Naive thymus-derived CD8-positive, alpha-beta T cell (primary cell): Measurements from ENCODE around the gene GRIK4. TPM values are rescaled to one million over a fixed set of nuclear protein-coding genes. Genes with fewer than 3 reads are reported as not detected.

Experiments
- ATAC-seq, 2 donors: fragments of 150-1000 bp; cut with Tn5 transposase in 1 of 2; sonication (Bioruptor Pico), chemical (Tn5 transposase) in 1 of 2; 1 replicate in 1 of 2; 2 replicates in 1 of 2; pipeline ENCODE4 v1.10.0; 2021; ENCODE audit warnings: mild to moderate bottlenecking in 2 of 2, moderate library complexity in 2 of 2
- POLR2A ChIA-PET: fragments of 350-600 bp; sonication (Branson Sonifier 250); formaldehyde crosslinking; loops from one replicate; lab custom pipeline; 2021; ENCODE audit warnings: antibody characterized with exemption; lab: Charles Lee
- DNase-seq, 10 donors: peaks; one replicate each; pipeline versions ENCODE4 v3.0.0 to v3.0.0-alpha.2; 2020 to 2022
- H3K27ac Mint-ChIP-seq, 10 donors: one replicate each; pipeline ENCODE4 v1.8.0; 2020 to 2022; ENCODE audit warnings: mild to moderate bottlenecking in 10 of 10, mixed read lengths in 10 of 10, moderate library complexity in 4 of 10, inconsistent platforms in 1 of 10
- H3K27me3 Mint-ChIP-seq, 5 donors: one replicate each; pipeline ENCODE4 v1.8.0; 2021 to 2022; ENCODE audit warnings: mixed read lengths in 5 of 5
- H3K36me3 Mint-ChIP-seq, 3 donors: one replicate each; pipeline ENCODE4 v1.8.0; 2020 to 2022; ENCODE audit warnings: mixed read lengths in 3 of 3, mild to moderate bottlenecking in 2 of 3, inconsistent platforms in 1 of 3
- H3K4me1 Mint-ChIP-seq, 4 donors: one replicate each; pipeline ENCODE4 v1.8.0; 2021 to 2022; ENCODE audit warnings: mixed read lengths in 4 of 4
- H3K4me3 Mint-ChIP-seq, 10 donors: one replicate each; pipeline ENCODE4 v1.8.0; 2020 to 2022; ENCODE audit warnings: mild to moderate bottlenecking in 10 of 10, mixed read lengths in 10 of 10, moderate library complexity in 6 of 10, inconsistent platforms in 1 of 10
- H3K9me3 Mint-ChIP-seq, 9 donors: one replicate each; pipeline ENCODE4 v1.8.0; 2020 to 2022; ENCODE audit warnings: mixed read lengths in 9 of 9, mild to moderate bottlenecking in 3 of 9, inconsistent platforms in 1 of 9, moderate library complexity in 1 of 9
- polyA plus RNA-seq, 3 donors: library from polyadenylated mRNA; unstranded; fragments of 300-500 nt; fragmentation: Illumina TruSeq; gene quantifications; one replicate each; pipeline ENCODE4 v1.2.3, GENCODE V29; 2021
- total RNA-seq, 8 experiments: library from RNA in 2 of 8; stranded (reverse) in 2 of 8; gene quantifications; one replicate each; pipeline ENCODE4 v1.2.3 and lab custom pipeline; 2021 to 2026

The GRIK4 gene
- total and polyA plus RNA-seq, 5 experiments from 2014 or later: not detected

DNA sequence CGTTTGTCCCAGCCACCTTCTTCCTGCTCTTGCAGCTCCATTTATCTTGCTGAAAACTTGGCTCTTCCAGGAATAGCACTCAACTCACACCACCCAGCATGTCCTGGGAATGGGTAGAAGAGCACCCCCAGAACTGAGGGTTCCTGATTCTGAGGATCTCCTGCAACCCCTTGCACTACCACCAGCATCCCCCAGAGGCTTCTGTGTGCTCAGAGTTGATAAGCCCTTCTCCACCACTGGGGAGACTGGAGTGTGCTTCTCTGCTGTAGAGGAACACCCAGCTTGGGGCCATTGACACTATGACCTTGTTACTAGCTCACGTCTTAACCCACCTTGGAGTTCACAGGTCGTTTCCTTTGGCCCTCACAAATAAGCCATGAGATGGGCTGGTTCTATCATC lies 121.0 kb downstream of the GRIK4 start:
- Mint-ChIP-seq H3K27me3 (peaks cover 0 to 17% (median 7%) of the 10 kb centered on the region in 5 donors), H3K4me1 (no peaks in the 10 kb centered on the region), H3K27ac (no peak overlapping the region), H3K36me3 (no peaks in the 10 kb centered on the region), H3K9me3 (no peaks in the 10 kb centered on the region), H3K4me3 (no peak overlapping the region)
- POLR2A ChIA-PET: no interaction called here
- no peak for DNase-seq
- ATAC-seq: no peak

- Mint-ChIP-seq H3K27me3 (peaks cover 0 to 17% (median 7%) of the 10 kb centered on the region in 5 donors), H3K9me3 (no peaks in the 10 kb centered on the region), H3K36me3 (no peaks in the 10 kb centered on the region), H3K4me3 (no peak overlapping the region), H3K4me1 (no peaks in the 10 kb centered on the region), H3K27ac (no peak overlapping the region)
- POLR2A ChIA-PET: no interaction called here
- no peak for DNase-seq
- no peak for ATAC-seq
These were observed 122.3 kb downstream of the GRIK4 start for GRCh38 chr11:120633616-120634393.

- H3K36me3 Mint-ChIP-seq: no peaks in the 10 kb centered on the region
- no peaks in the 10 kb centered on the region for H3K4me1 Mint-ChIP-seq
- H3K27ac Mint-ChIP-seq: no peak overlapping the region
- no peak overlapping the region for H3K4me3 Mint-ChIP-seq
- POLR2A ChIA-PET: no interaction called here
- no peak for ATAC-seq
- no peaks in the 10 kb centered on the region for H3K9me3 Mint-ChIP-seq
- DNase-seq: no peak
- peaks cover 5 to 21% (median 8%) of the 10 kb centered on the region in 5 donors for H3K27me3 Mint-ChIP-seq
These were observed 123.2 kb downstream of the GRIK4 start for GRCh38 chr11:120634706-120635105.

GRCh38 chr11:120635136-120635810 lies 123.7 kb downstream of the GRIK4 start:
- ATAC-seq (no peak), DNase-seq (no peak)
- H3K4me3 Mint-ChIP-seq: no peak overlapping the region
- peaks cover 8 to 22% (median 9%) of the 10 kb centered on the region in 5 donors for H3K27me3 Mint-ChIP-seq
- no peaks in the 10 kb centered on the region for H3K4me1 Mint-ChIP-seq
- no peak overlapping the region for H3K27ac Mint-ChIP-seq
- POLR2A ChIA-PET: no interaction called here
- H3K36me3 Mint-ChIP-seq: no peaks in the 10 kb centered on the region
- no peaks in the 10 kb centered on the region for H3K9me3 Mint-ChIP-seq

DNA sequence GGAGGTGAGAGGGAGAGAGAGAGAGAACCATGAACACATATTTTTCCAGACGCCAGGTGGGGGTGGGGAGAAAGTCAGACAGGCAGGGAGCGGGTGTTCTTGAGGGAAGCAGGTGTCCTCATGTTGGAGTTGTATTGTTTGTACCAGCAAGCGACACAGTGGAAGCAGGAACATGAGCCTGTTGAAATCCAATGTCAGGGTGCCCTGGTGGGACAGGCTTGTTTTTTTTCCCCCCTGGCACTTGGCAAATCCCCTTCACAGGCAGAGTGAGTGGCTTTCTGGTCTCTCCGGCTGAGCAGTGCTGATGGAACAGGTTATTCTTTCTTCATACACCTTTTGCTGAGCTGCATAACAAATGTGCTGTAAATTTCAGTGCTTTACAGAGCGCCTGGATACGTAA lies 125.6 kb downstream of the GRIK4 start:
- Mint-ChIP-seq H3K36me3 (no peaks in the 10 kb centered on the region), H3K9me3 (no peaks in the 10 kb centered on the region), H3K27ac (no peak overlapping the region), H3K27me3 (peaks cover 8 to 25% (median 15%) of the 10 kb centered on the region in 5 donors), H3K4me3 (no peak overlapping the region), H3K4me1 (no peaks in the 10 kb centered on the region)
- DNase-seq (no peak), ATAC-seq (no peak)
- POLR2A ChIA-PET: no interaction called here

- H3K27me3 Mint-ChIP-seq: peaks cover 10 to 37% (median 23%) of the 10 kb centered on the region in 5 donors
- H3K4me3 Mint-ChIP-seq: no peak overlapping the region
- DNase-seq (no peak), ATAC-seq (no peak)
- no peaks in the 10 kb centered on the region for H3K9me3 Mint-ChIP-seq
- POLR2A ChIA-PET: no interaction called here
- H3K27ac Mint-ChIP-seq: no peak overlapping the region
- no peaks in the 10 kb centered on the region for H3K36me3 Mint-ChIP-seq
- no peaks in the 10 kb centered on the region for H3K4me1 Mint-ChIP-seq
These were observed 130.8 kb downstream of the GRIK4 start for GRCh38 chr11:120642196-120642894.

- Mint-ChIP-seq H3K27ac (no peak overlapping the region), H3K4me1 (no peaks in the 10 kb centered on the region), H3K36me3 (no peaks in the 10 kb centered on the region), H3K4me3 (no peak overlapping the region), H3K9me3 (no peaks in the 10 kb centered on the region), H3K27me3 (peaks cover 10 to 37% (median 23%) of the 10 kb centered on the region in 5 donors)
- DNase-seq (no peak), ATAC-seq (no peak)
- POLR2A ChIA-PET: no interaction called here
These were observed 131.7 kb downstream of the GRIK4 start for GRCh38 chr11:120643284-120643683.

- no peak for ATAC-seq
- Mint-ChIP-seq H3K4me1 (no peaks in the 10 kb centered on the region), H3K9me3 (peaks cover 0 to 1% (median 0%) of the 10 kb centered on the region in 9 donors), H3K27me3 (peaks cover 10 to 37% (median 22%) of the 10 kb centered on the region in 5 donors), H3K4me3 (no peak overlapping the region), H3K36me3 (no peaks in the 10 kb centered on the region), H3K27ac (no peak overlapping the region)
- POLR2A ChIA-PET: no interaction called here
- DNase-seq: no peak
These were observed 134.1 kb downstream of the GRIK4 start for GRCh38 chr11:120645639-120646038.

DNA sequence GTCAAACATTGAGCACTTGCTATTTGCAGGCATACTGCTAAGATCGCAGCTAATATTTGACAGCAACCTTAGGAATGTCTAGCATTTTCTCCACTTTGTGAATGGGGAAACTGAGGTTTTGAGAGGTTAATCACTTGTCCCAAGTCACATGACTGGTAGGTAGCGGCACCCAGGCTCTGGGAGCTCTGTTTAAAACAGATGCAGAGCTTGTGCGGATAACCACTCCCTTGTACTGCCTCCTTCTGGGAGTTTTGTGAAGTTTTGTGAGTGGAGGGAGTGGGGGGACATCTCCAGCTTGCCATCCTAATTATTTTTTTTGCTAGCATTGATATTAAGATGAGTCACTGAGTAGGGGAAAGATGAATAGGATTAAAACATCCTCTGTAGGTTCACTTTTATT lies 134.7 kb downstream of the GRIK4 start:
- ATAC-seq (no peak), DNase-seq (no peak)
- Mint-ChIP-seq H3K27ac (no peak overlapping the region), H3K4me3 (no peak overlapping the region), H3K9me3 (peaks cover 0 to 1% (median 0%) of the 10 kb centered on the region in 9 donors), H3K36me3 (no peaks in the 10 kb centered on the region), H3K27me3 (peaks cover 10 to 37% (median 25%) of the 10 kb centered on the region in 5 donors), H3K4me1 (no peaks in the 10 kb centered on the region)
- POLR2A ChIA-PET: no interaction called here

DNA sequence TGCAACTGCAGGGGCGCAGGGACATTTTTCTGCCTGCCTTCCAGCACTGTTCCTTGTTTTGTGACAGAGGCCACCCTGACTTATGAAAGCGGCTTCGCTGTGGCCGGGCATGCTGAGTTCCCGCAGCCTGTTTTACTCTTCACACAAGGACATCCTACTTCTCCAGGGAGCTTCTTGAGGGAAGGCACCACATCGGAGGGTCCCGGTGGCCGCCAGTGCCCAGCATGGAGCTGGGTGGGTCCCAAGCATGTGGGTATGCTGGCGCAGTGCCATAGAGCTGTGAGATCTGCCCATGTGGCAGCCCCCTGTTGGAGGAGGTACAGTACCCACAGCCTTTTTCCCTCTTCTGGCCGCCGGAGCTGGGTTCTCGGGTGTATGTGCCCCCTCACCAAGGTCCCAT lies 136.1 kb downstream of the GRIK4 start:
- H3K4me1 Mint-ChIP-seq: no peaks in the 10 kb centered on the region
- peaks cover 6 to 24% (median 16%) of the 10 kb centered on the region in 5 donors for H3K27me3 Mint-ChIP-seq
- POLR2A ChIA-PET: no interaction called here
- H3K4me3 Mint-ChIP-seq: no peak overlapping the region
- ATAC-seq (no peak), DNase-seq (no peak)
- no peak overlapping the region for H3K27ac Mint-ChIP-seq
- no peaks in the 10 kb centered on the region for H3K36me3 Mint-ChIP-seq
- H3K9me3 Mint-ChIP-seq: peaks cover 0 to 1% (median 0%) of the 10 kb centered on the region in 9 donors

DNA sequence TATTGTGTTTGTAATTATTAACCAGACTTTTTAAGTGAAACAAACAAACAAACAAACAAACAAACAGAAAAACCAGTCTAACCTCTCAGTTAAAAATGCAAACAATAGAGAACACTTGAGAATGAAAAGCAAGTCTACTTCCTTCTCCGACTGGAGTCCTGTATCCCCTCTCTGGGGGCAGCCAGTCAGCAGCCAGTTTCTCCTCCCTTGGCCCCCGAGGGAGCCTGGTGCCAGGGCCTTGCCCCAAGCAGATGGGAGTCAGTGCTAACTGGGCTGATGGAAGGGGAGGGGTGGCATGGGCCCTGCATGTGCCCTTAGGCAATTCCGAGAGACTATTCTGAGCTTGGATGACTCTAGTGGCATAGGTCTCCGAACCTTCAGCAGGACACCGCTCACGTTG lies 137.2 kb downstream of the GRIK4 start:
- no peak overlapping the region for H3K27ac Mint-ChIP-seq
- ATAC-seq (no peak), DNase-seq (no peak)
- H3K36me3 Mint-ChIP-seq: no peaks in the 10 kb centered on the region
- POLR2A ChIA-PET: no interaction called here
- peaks cover 6 to 20% (median 15%) of the 10 kb centered on the region in 5 donors for H3K27me3 Mint-ChIP-seq
- H3K4me3 Mint-ChIP-seq: no peak overlapping the region
- peaks cover 0 to 1% (median 0%) of the 10 kb centered on the region in 9 donors for H3K9me3 Mint-ChIP-seq
- no peaks in the 10 kb centered on the region for H3K4me1 Mint-ChIP-seq

- DNase-seq: no peak
- H3K27me3 Mint-ChIP-seq: peaks cover 6 to 20% (median 15%) of the 10 kb centered on the region in 5 donors
- H3K4me1 Mint-ChIP-seq: no peaks in the 10 kb centered on the region
- POLR2A ChIA-PET: no interaction called here
- H3K36me3 Mint-ChIP-seq: no peaks in the 10 kb centered on the region
- ATAC-seq: no peak
- H3K9me3 Mint-ChIP-seq: peaks cover 0 to 1% (median 0%) of the 10 kb centered on the region in 9 donors
- H3K27ac Mint-ChIP-seq: no peak overlapping the region
- no peak overlapping the region for H3K4me3 Mint-ChIP-seq
These were observed 137.8 kb downstream of the GRIK4 start for GRCh38 chr11:120649316-120649715.

DNA sequence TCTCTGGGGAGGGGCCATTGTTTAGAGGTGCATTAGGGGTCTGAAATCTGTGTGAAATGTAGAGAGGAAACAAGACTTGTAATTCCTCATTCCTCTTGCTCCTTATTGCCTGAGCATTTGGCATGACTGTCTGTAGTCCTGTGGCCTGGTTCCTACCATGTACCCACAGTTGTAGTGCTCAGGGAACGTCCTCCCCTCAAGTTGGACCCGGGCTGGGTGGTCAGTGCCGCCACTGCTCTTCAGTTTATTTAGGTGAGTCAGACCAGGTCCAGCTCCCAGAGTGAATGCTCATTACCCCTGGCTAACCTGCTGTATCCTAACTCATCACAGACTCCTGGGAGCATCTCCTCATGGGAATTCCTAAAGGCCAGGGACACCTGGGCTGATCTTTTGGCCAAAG lies 139.8 kb downstream of the GRIK4 start:
- POLR2A ChIA-PET: no interaction called here
- no peaks in the 10 kb centered on the region for H3K36me3 Mint-ChIP-seq
- H3K27ac Mint-ChIP-seq: no peak overlapping the region
- no peak overlapping the region for H3K4me3 Mint-ChIP-seq
- ATAC-seq (no peak), DNase-seq (peak in 1 of 10 donors; percentile 45)
- H3K9me3 Mint-ChIP-seq: peaks cover 0 to 1% (median 0%) of the 10 kb centered on the region in 9 donors
- no peaks in the 10 kb centered on the region for H3K4me1 Mint-ChIP-seq
- peaks cover 3 to 24% (median 14%) of the 10 kb centered on the region in 5 donors for H3K27me3 Mint-ChIP-seq
